GM21515 (cell line): ENCODE data around the gene HECA.

Experiments
- ATAC-seq: cut with Tn5 transposase; IDR thresholded peaks from one replicate; pipeline ENCODE4 v1.9.1; 2021; ENCODE audit not compliant: unreplicated experiment

HECA gene

GRCh38 chr6:139159016-139159415 is 24.1 kb downstream of the HECA start:
- no peak for ATAC-seq

DNA sequence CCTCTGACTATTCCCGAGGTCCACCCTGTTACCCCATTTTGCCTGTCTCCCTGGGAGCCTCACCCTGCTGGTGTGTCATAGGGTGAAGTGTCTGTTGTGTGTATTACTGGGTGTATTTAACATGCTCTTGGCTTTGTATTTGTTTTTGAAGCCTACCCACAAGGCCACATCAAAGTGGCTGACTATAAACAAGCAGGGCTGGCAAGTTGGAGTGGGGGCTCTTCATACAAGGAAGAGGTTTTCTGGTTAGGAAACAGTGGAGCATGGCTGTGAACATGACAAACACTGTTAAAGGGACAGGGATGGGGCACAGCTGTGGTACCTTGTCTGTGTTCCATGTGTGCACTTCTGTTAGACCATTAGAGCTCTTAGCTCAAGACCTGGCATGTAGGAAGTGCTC is 26.3 kb downstream of the HECA start:
- ATAC-seq: peak; percentile 12

GRCh38 chr6:139161817-139162284 is 27.0 kb downstream of the HECA start:
- peak; percentile 99 for ATAC-seq

DNA sequence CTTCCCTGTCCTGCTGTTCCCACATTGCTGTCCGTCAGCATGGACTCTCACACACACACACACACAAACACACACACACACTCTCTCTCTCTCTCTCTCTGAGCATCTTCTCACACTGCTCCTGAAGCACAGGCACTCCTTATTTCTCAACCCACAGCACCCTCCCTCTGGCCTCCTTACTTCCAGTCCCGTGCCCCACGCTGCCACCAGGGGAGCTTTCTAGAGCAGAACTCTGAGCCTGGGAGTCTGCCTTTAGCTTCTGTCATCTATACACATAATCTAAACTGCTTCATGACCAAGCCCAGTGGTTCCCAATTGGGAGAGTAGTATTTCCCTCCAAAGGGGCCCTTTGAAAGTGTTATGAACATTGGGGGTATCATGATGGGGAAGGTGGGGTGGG is 29.1 kb downstream of the HECA start:
- ATAC-seq: no peak

- ATAC-seq: no peak
Measured at GRCh38 chr6:139165324-139165723, 30.4 kb downstream of the HECA start.

DNA sequence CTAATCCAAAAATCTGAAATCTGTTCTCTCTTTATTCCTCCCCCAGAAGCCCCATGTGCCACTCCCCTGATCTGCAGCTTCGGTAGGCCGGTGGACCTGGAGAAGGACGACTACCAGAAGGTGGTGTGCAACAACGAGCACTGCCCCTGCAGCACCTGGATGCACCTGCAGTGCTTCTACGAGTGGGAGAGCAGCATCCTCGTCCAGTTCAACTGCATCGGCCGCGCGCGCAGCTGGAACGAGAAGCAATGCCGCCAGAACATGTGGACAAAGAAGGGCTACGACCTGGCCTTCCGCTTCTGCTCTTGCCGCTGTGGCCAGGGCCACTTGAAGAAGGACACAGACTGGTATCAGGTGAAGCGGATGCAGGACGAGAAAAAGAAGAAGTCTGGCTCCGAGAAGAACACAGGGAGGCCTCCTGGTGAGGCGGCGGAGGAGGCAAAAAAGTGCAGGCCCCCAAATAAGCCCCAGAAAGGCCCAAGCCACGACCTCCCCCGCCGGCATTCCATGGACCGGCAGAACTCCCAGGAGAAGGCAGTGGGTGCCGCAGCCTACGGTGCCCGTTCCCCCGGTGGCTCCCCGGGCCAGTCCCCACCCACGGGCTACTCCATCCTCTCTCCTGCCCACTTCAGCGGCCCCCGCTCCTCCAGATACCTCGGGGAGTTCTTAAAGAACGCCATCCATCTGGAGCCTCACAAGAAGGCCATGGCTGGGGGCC is 31.5 kb downstream of the HECA start:
- ATAC-seq: no peak

- ATAC-seq: no peak
Measured at GRCh38 chr6:139166956-139167313, 32.1 kb downstream of the HECA start.

DNA sequence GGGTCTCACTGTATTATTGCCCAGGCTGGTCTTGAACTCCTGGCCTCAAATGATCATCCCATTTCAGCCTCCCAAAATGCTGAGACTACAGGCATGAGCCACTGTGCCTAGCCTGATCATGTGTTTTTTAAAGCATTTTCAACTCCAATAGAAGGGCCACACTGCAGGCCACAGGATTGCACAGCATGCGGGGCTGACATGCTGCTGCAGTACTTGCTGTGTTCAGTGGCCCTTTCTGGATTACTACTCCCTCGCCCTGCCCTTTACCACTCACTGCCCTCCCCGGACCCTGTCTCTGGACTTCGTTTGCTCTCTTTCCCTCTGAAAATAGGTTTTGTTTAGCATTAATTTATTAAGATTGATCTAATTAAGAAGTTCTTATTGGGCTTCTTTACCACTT is 37.3 kb downstream of the HECA start:
- ATAC-seq: no peak

- ATAC-seq: no peak
Measured at GRCh38 chr6:139172567-139172966, 37.7 kb downstream of the HECA start.

- no peak for ATAC-seq
Measured at GRCh38 chr6:139173172-139173571, 38.3 kb downstream of the HECA start.

GRCh38 chr6:139173822-139174221 is 38.9 kb downstream of the HECA start:
- ATAC-seq: no peak

- ATAC-seq: no peak
Measured at GRCh38 chr6:139174961-139175360, 40.1 kb downstream of the HECA start.

DNA sequence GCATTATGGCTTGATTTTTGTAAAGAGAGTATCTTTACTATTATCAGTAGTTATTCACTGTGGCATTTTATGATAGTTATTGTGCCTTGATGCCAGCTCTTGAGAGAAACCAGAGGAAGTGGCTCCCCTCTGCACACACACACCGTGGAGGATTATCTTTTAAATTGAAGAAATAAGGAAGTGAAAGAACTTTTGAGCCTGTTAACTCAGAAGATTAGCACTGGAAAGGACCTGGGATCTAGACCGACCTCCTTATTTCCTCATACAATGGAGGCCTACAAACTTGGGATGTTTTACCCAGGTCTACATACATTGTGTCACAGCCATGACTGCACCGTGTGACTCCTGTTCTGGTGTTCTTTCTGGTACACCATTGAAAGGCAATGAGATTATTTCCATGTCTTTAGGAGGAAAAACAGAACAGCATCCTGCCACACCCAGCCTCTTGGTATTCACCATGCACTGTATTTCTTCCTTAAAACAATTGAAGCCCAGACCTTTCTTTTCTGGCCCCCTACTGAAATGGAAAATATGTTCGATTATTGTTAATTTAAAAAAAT is 40.6 kb downstream of the HECA start:
- no peak for ATAC-seq

GRCh38 chr6:139181236-139181635 is 46.4 kb downstream of the HECA start:
- no peak for ATAC-seq

- ATAC-seq: no peak
Measured at GRCh38 chr6:139184047-139184446, 49.2 kb downstream of the HECA start.

- no peak for ATAC-seq
Measured at GRCh38 chr6:139184459-139184858, 49.6 kb downstream of the HECA start.

GRCh38 chr6:139186242-139186641 is 51.4 kb downstream of the HECA start:
- no peak for ATAC-seq

GRCh38 chr6:139186692-139187091 is 51.8 kb downstream of the HECA start:
- ATAC-seq: no peak

- no peak for ATAC-seq
Measured at GRCh38 chr6:139187489-139187888, 52.6 kb downstream of the HECA start.

GRCh38 chr6:139189665-139190064 is 54.8 kb downstream of the HECA start:
- no peak for ATAC-seq

GRCh38 chr6:139194740-139195139 is 59.9 kb downstream of the HECA start:
- ATAC-seq: no peak

- no peak for ATAC-seq
Measured at GRCh38 chr6:139198529-139199288, 63.8 kb downstream of the HECA start.
